HS-27A (cell line): Measurements from ENCODE around the gene SRRM5.
"Not testable (repeated sequence)": the region's sequence is repeated elsewhere in the genome, so short reads cannot be mapped to it uniquely, and the experiment has no call there.

Source experiments
- DNase-seq: peaks from one replicate; pipeline ENCODE4 v3.0.0-alpha.2; 2012; ENCODE audit warnings: low read depth, missing footprints

The SRRM5 gene

GRCh38 chr19:43638214-43638994, 26.5 kb downstream of the SRRM5 start:
- no peak for DNase-seq

- no peak for DNase-seq
Observed at GRCh38 chr19:43638995-43639518, 27.2 kb downstream of the SRRM5 start.

DNA sequence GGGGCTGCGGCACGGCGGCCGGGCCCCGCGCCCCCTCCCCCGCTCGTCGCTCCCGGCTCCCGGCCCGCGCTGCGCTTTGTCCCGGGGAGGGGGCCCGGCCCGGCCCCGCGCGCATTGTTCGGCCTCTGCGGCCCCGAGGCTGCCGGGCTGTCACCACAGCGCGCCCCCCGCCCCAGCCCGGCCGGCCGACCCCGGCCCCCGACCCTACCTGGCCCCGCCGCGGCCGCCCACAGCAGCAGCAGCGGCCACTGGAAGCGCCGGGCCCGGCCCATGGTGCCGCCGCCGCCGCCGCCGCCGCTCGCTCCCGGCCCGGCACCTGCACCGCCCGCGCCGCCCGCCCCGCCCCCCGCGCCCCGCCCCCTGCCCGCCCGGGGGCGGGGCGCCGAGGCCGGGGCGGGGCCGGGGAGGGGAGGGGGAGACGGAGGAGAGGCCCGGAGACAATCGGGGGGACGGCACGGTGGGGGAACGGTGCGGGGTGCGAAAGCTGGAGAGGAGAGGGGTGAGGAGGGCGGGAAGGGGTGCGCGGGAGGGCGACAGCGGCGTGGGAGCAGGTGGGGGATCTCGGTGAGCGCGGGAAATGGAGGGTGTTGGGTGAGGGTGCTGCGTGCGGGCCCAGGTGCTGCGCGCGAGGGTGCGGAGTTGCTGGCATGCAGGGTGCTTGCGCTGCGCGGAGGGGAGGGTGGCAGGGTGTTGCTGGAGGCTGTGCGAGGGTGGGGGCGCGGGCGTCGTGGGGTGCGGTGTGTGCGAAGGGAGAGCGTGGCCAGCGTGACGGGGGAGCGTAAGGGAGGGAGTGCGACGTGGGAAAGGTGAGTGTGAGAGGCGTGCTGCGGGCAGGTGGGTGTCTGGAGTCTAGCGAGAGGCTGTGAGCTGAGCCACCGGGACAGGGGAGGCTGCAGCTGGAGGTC, 27.9 kb downstream of the SRRM5 start, which contains the start of gene CADM4:
Gene CADM4 (minus strand): TSS at position 332 of the 905 bp plus-strand sequence. CDS start 60 bp downstream, at position 272.
- no peak for DNase-seq

GRCh38 chr19:43640424-43640757, 28.5 kb downstream of the SRRM5 start:
- DNase-seq = no peak

DNA sequence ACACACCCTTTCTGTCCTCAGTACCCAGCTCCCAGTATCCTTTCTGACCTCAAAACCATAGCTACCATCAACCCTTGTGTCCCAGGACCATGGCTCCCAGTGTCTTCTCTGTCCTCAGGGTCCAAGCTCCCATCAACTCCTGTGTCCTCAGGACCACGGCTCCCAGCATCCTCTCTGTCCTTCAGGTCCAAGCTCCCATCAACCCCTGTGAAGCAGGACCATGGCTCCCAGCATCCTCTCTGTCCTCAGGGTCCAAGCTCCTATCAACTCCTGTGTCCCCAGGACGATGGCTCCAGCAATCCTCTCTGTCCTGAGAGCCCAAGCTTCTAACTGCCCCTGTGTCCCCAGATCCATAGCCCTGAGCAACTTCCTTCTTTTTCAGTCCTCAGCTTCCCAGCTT, 29.4 kb downstream of the SRRM5 start:
- no peak for DNase-seq

GRCh38 chr19:43642531-43642930, 30.6 kb downstream of the SRRM5 start:
- DNase-seq = no peak

DNA sequence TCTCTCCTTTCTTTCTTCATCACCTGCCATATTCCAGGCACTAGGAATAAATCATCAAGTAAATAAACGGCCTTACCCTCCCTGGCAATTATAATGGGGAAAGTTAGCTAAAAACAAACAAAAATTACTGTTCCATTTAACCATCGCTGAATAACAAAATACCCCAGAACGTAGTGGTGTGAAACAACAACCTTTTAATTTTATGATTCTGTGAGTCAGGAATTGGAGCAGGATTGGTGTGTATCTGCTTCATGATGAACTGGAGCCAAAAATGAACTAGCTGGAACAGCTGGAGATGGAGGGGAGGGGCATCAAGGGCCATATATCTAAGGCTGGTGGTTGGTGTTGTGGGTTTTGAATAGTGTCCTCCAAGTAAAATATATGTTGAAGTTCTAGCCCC, 31.4 kb downstream of the SRRM5 start:
- no peak for DNase-seq

DNA sequence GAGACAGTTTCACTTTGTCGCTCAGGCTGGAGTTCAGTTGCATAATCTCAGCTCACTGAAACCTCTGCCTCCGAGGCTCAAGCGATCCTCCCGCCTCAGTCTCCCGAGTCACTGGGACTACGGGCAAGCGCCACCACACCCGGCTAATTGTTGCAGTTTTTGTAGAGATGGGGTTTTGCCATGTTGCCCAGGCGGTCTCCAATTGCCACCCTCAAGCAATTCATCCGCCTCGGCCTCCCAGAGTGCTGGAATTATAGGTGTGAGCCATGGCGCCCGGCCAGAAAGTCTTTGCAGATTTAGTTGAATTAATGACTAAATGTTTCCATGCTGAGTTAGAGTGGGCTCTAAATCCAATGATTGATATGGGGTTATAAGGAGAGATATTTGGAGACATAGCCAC, 32.3 kb downstream of the SRRM5 start:
- no peak for DNase-seq

DNA sequence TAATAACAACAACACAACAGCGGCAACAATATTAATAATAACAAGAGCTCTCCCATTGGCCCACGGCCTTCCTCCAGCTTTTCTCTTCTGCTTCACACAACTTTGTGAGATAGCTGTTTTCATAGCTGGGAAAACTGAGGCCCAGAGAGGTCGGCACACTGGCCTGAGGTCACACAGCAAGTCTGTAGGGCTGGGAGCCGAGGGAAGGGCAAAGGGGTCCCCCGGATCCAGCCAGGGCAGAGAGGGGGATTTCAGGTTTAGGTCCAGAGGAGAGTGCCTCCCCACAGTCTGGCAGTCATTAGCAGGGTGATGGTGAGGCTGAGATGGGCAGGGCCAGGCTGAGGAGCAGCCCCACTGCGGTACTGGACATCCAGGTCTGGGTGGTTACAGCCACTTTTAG, 36.7 kb downstream of the SRRM5 start:
- DNase-seq = no peak

DNA sequence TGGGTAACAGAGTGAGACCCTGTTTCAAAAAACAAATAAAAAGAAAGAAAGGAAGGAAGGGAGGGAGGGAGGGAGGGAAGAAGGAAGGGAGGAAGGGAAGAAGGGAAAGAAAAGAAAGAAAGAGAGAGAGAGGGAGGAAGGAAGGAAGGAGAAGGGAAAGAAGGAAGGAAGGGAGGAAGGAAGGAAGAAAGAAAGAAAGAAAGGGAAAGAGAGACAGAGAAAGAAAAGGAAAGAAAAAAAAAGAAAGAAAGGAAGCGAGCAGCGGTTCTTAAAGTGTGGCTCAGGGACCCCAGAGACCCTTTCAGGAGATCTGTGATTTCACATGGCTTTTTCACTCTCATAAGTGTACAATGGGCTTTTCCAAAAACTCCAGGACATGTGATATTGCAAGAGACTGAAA, 37.6 kb downstream of the SRRM5 start:
- DNase-seq = no peak

GRCh38 chr19:43650276-43650675, 38.4 kb downstream of the SRRM5 start:
- DNase-seq = not testable (repeated sequence)

DNA sequence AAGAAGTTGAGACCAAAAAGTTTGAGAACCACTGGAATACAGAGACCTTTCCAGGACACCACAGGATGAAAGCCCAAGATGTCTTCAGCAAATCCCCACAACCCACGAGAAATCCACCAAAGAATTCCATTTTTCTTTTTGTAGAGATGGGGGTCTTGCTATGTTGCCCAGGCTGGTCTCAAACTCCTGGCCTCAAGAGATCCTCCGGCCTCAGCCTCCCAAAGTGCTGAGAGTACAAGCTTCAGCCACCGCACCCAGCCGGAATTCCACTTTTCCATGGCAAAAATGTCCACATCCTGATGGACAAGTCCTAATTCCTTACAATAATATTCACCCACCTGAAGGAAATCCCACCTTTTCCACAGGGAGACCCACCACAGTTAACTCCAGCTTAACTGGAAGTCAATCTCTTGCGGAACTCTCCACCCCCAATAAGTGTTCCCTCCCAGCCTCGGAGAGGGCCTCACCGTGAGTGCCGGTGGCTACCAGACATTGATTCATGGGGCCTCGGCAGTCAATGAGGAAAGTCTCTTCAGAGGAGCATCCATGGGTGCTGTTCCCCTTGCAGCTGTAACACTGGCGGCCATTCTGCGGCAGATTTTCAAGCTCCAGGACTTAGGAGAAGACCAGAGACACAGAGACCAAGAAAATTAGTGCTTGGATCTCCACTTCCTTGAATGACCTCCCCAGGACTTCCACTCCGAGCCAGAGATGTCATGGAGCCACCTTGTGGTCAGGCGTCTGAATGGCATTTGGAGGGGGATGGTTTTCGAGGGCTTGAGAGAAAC, 40.1 kb downstream of the SRRM5 start:
- peak; percentile 30 for DNase-seq

GRCh38 chr19:43652546-43652874, 40.6 kb downstream of the SRRM5 start:
- no peak for DNase-seq

GRCh38 chr19:43656436-43656835, 44.5 kb downstream of the SRRM5 start:
- no peak for DNase-seq

- DNase-seq = no peak
Observed at GRCh38 chr19:43658001-43658400, 46.1 kb downstream of the SRRM5 start.

DNA sequence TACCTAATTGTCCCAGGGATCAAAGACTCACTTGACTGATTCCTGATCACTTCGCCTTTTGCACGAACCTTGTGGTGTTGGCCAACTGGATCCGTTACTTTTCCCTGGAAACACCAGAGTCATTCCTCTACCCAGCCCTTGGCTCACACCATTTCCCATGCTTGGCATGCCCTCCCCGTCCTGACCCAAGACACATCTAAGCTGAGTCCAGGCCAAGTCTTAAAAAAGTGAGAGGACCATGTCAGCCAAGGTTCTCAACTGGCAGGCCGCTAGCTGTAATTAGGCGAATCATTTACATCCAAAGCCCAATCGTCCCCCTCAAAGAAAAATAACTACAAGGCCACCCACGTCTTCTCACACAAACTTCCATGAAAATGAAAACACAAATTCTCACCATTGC, 46.6 kb downstream of the SRRM5 start:
- DNase-seq = no peak

- DNase-seq = no peak
Observed at GRCh38 chr19:43660301-43660970, 48.5 kb downstream of the SRRM5 start.

DNA sequence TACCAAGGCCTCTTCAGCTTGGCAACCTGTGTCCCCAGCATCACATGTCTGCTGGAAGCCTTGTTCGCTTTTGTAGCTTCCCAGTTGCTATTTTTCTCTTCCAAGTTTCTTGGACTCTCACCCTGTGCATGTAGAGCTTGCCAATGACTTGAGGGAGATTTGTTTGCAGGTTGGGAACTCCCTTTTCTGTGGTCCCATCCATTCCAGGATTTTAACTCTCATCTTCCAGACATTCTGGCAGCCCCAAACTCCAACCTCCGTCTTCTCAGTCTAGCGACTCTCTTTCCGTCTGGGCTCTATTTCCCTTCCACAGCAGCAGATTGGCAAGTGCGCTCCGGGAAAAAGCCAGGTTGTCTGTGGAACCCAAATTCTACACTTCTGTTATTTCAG, 49.1 kb downstream of the SRRM5 start:
- no peak for DNase-seq

DNA sequence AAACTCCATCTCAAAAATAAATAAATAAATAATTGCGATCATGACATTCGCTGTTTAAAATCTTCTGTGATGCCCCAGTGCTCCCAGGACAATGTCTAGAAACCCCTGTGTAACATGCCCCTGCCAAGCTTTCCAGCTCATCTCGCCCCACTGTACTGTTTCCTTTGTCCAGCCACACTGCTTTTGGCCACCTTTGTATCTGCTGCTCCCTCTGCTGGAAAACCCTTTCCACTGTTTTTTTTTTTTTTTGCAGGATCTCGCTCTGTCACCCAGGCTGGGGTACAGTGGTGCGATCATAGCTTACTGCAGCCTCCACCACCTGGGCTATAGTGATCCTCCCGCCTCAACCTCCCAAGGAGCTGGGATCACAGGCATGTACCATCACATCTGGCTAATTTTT, 50.6 kb downstream of the SRRM5 start:
- DNase-seq = no peak

DNA sequence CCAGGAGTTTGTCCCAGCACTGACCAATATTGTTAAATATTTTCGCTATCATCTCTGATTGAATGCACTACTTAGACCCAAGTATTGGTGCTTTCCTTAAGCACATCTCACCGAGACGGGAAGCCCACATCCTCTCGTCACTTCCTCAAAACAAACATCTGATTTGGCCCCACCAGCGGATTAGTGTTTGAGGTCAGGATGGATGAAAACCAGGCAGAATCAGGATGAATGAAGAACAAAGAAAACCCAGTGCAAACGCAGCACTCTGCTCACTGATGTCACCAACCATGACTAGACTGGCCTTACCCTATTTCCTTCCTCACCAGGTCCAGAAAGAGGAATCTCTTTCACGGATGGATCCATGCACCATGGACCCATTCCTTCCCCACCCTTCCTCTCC, 52.1 kb downstream of the SRRM5 start:
- no peak for DNase-seq
